ENCODE data around the gene APBA3. TPM values are rescaled to one million over a fixed set of nuclear protein-coding genes. Genes with fewer than 3 reads are reported as not detected.
A peak's percentile ranks its signal among the peaks of the same experiment; 100 is the strongest.

APBA3 gene
- total RNA-seq, 2 experiments from 2014 or later = 45.8 to 50.0 TPM

- H3K27ac ChIP-seq (ENCODE audit: low read depth in 1 of 2, low read length in 2 of 2) = no peak overlapping the region
- POLR2A ChIA-PET = no interaction called here
- no peak overlapping the region for H3K4me3 ChIP-seq (ENCODE audit: low read length)
- peaks cover 35% of the 10 kb centered on the region for H3K4me1 ChIP-seq (ENCODE audit: insufficient read depth, low read length)
- H3K9me3 ChIP-seq (ENCODE audit: control insufficient read depth in 1 of 2, insufficient read depth in 1 of 2, low read length in 2 of 2) = peaks cover 0 to 11% of the 10 kb centered on the region in 2 experiments
- no peaks in the 10 kb centered on the region for H3K27me3 Mint-ChIP-seq
- H3K36me3 Mint-ChIP-seq (ENCODE audit: low read depth) = no peaks in the 10 kb centered on the region
- H3K9me3 Mint-ChIP-seq = no peaks in the 10 kb centered on the region
- no peaks in the 10 kb centered on the region for H3K27me3 ChIP-seq (ENCODE audit: control insufficient read depth in 1 of 2, insufficient read depth in 2 of 2, low read length in 2 of 2)
- peak overlapping the region; percentile 34 for H3K4me3 Mint-ChIP-seq
- no peak overlapping the region for H3K27ac Mint-ChIP-seq
- DNase-seq = no peak
- CTCF ChIA-PET = no interaction called here
- peaks cover 16% of the 10 kb centered on the region for H3K4me1 Mint-ChIP-seq (ENCODE audit: low read depth)
- ATAC-seq (ENCODE audit: poor library complexity) = no peak
- no peaks in the 10 kb centered on the region for H3K36me3 ChIP-seq (ENCODE audit: insufficient read depth, low read length)
- intact Hi-C loops (cut with DNase I, micrococcal nuclease) = no loop called here
- TF ChIP-seq CTCF (IDR thresholded peaks at IDR 0.05) = no peak
Measured at GRCh38 chr19:3803114-3803888, 41.8 kb upstream of the APBA3 start.

- peaks cover 46% of the 10 kb centered on the region for H3K4me1 ChIP-seq (ENCODE audit: insufficient read depth, low read length)
- intact Hi-C loops (cut with DNase I, micrococcal nuclease) = no loop called here
Measured at GRCh38 chr19:3801412-3802096, 40.1 kb upstream of the APBA3 start.

GRCh38 chr19:3800996-3801395 is 39.5 kb upstream of the APBA3 start:
- Mint-ChIP-seq H3K4me3 (peak overlapping the region; percentile 78), H3K27ac (no peak overlapping the region), H3K4me1 (ENCODE audit: low read depth) (peaks cover 21% of the 10 kb centered on the region), H3K9me3 (peaks cover 2% of the 10 kb centered on the region), H3K36me3 (ENCODE audit: low read depth) (peaks cover 4% of the 10 kb centered on the region), H3K27me3 (no peaks in the 10 kb centered on the region)
- Histone ChIP-seq H3K36me3 (ENCODE audit: insufficient read depth, low read length) (no peaks in the 10 kb centered on the region), H3K4me1 (ENCODE audit: insufficient read depth, low read length) (peaks cover 46% of the 10 kb centered on the region), H3K27me3 (ENCODE audit: control insufficient read depth in 1 of 2, insufficient read depth in 2 of 2, low read length in 2 of 2) (no peaks in the 10 kb centered on the region), H3K4me3 (ENCODE audit: low read length) (peak overlapping the region; percentile 47), H3K9me3 (ENCODE audit: control insufficient read depth in 1 of 2, insufficient read depth in 1 of 2, low read length in 2 of 2) (no peaks in the 10 kb centered on the region), H3K27ac (ENCODE audit: low read depth in 1 of 2, low read length in 2 of 2) (no peak overlapping the region)
- no peak for TF ChIP-seq CTCF (IDR thresholded peaks at IDR 0.05)
- CTCF ChIA-PET = no interaction called here
- POLR2A ChIA-PET = interaction anchor here (0.9 to 1.1 kb wide), 2 partner anchors 11 to 39 kb away, joined by 3 read pairs; partner anchors contain the start of gene MRPL54
- DNase-seq (no peak), ATAC-seq (ENCODE audit: poor library complexity) (no peak)
- intact Hi-C loops (cut with DNase I, micrococcal nuclease) = no loop called here

More at GRCh38 chr19:3801412-3802096, 40.1 kb upstream of the APBA3 start:
- H3K4me3 Mint-ChIP-seq = peak overlapping the region; percentile 78
- no peak overlapping the region for H3K27ac Mint-ChIP-seq
- ChIA-PET POLR2A (no interaction called here), CTCF (no interaction called here)
- H3K9me3 Mint-ChIP-seq = peaks cover 2% of the 10 kb centered on the region
- Histone ChIP-seq H3K36me3 (ENCODE audit: insufficient read depth, low read length) (no peaks in the 10 kb centered on the region), H3K27me3 (ENCODE audit: control insufficient read depth in 1 of 2, insufficient read depth in 2 of 2, low read length in 2 of 2) (no peaks in the 10 kb centered on the region), H3K27ac (ENCODE audit: low read depth in 1 of 2, low read length in 2 of 2) (no peak overlapping the region), H3K4me3 (ENCODE audit: low read length) (peak overlapping the region; percentile 47), H3K9me3 (ENCODE audit: control insufficient read depth in 1 of 2, insufficient read depth in 1 of 2, low read length in 2 of 2) (no peaks in the 10 kb centered on the region)
- peak; percentile 32 to 82 (median 47) for DNase-seq
- peaks cover 21% of the 10 kb centered on the region for H3K4me1 Mint-ChIP-seq (ENCODE audit: low read depth)
- no peaks in the 10 kb centered on the region for H3K27me3 Mint-ChIP-seq
- TF ChIP-seq CTCF (IDR thresholded peaks at IDR 0.05) = no peak
- peaks cover 4% of the 10 kb centered on the region for H3K36me3 Mint-ChIP-seq (ENCODE audit: low read depth)
- peak; percentile 81 for ATAC-seq (ENCODE audit: poor library complexity)
